ENCODE data around the gene EXOC7.
A peak's percentile ranks its signal among the peaks of the same experiment; 100 is the strongest.

The EXOC7 gene

DNA sequence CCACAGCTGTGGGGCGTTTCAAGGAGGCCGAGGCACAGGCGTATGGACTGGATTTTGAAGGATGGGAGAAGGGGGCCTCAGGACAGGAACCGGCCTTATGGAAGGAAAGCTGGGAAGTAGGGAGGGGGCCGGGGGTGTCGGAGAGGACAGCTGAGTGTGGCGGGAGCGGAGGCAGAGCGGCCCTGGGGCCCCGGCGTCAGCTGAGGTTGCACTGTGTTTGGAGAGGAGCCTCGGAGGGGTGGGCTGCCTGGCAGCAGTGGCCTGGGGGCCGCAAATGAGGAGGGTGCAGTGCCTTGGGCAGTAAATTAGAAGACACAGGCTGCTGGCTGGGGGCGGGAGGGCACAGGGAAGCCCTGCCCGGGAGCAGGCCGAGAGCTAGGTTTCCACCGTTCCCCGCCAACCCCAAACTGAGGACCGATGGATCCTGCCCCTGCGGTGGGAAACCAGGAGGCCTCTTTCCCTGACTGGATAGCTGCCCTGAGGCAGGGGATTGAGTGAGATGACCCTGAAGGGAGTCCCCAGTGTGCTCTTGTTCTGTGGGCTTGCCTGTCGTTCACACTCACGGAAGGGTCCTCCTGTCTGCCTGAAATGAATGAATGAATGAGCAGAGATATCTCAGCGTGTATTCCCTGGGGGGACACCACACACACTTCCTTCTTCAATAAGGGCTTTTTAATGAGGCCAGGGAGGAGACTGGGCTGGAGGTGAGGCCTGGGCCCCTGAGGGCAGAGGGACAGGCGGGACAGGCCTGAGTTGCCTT, 19.0 kb upstream of the EXOC7 start:
- no peak for DNase-seq
- H3K4me3 ChIP-seq (ENCODE audit: low read depth in 1 of 2, low read length in 2 of 2), result no peak overlapping the region
- peaks cover 11% of the 10 kb centered on the region for H3K4me1 ChIP-seq (ENCODE audit: insufficient read depth, low read length)
- no peaks in the 10 kb centered on the region for H3K79me2 ChIP-seq (ENCODE audit: insufficient read depth, low read length)
- no peak for TF ChIP-seq EZH2 (IDR thresholded peaks at IDR 0.05; ENCODE audit: borderline replicate concordance, low read depth, low read length, severe bottlenecking)
- TF ChIP-seq, protein P1, sequence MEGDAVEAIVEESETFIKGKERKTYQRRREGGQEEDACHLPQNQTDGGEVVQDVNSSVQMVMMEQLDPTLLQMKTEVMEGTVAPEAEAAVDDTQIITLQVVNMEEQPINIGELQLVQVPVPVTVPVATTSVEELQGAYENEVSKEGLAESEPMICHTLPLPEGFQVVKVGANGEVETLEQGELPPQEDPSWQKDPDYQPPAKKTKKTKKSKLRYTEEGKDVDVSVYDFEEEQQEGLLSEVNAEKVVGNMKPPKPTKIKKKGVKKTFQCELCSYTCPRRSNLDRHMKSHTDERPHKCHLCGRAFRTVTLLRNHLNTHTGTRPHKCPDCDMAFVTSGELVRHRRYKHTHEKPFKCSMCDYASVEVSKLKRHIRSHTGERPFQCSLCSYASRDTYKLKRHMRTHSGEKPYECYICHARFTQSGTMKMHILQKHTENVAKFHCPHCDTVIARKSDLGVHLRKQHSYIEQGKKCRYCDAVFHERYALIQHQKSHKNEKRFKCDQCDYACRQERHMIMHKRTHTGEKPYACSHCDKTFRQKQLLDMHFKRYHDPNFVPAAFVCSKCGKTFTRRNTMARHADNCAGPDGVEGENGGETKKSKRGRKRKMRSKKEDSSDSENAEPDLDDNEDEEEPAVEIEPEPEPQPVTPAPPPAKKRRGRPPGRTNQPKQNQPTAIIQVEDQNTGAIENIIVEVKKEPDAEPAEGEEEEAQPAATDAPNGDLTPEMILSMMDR (IDR thresholded peaks at IDR 0.05; ENCODE audit: borderline replicate concordance, extremely low read depth, low read length, poor library complexity, severe bottlenecking), result no peak
- no peak overlapping the region for H3K4me2 ChIP-seq (ENCODE audit: insufficient read depth, low read length)
- H3K36me3 ChIP-seq (ENCODE audit: insufficient read depth, low read length), result no peaks in the 10 kb centered on the region
- 0 out of 2 replicates have a peak overlapping the region, but pooled peaks have one; percentile 35 for H3K9ac ChIP-seq (ENCODE audit: low read depth, low read length)
- no peaks in the 10 kb centered on the region for H3K27me3 ChIP-seq (ENCODE audit: insufficient read depth, low read length, poor library complexity)
- H2AFZ ChIP-seq (ENCODE audit: low read depth, low read length), result no peak overlapping the region
- H3K9me3 ChIP-seq (ENCODE audit: insufficient read depth, low read length, severe bottlenecking), result no peaks in the 10 kb centered on the region
- no peaks in the 10 kb centered on the region for H4K20me1 ChIP-seq (ENCODE audit: insufficient read depth, low read length)
- no peak for ATAC-seq (ENCODE audit: insufficient read depth, low read depth)
- no peak overlapping the region for H3K27ac ChIP-seq (ENCODE audit: low read length)

DNA sequence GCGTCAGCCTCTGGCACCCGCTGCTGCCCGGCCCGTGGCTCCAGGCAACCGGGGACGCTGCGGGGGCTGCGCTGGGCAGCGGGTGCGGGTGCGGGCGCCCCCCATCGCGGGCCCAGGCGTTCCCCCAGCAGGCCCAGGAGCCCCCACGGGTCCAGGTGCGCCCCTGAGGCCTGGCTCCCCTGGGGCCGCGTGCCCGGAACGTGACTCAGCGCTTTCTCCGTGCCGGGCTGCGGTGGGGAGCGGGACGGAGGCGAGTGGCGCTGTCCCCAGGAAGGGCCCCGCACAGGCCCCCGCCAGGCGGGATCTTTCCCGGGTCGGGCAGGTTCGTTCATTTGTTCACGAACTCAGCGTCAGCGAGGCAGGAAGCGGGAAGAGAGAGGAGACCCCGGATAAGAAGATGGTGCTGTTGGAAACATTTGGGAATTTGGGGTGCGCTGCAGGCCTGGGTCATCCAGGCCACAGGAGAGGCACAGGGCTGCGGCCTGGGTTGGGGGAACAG, 18.4 kb upstream of the EXOC7 start:
- Histone ChIP-seq H3K9ac (ENCODE audit: low read depth, low read length) (peak overlapping the region; percentile 35; the same call in 1 of the 2 replicates), H2AFZ (ENCODE audit: low read depth, low read length) (peak overlapping the region; percentile 62)
- no peak for ATAC-seq (ENCODE audit: insufficient read depth, low read depth)

DNA sequence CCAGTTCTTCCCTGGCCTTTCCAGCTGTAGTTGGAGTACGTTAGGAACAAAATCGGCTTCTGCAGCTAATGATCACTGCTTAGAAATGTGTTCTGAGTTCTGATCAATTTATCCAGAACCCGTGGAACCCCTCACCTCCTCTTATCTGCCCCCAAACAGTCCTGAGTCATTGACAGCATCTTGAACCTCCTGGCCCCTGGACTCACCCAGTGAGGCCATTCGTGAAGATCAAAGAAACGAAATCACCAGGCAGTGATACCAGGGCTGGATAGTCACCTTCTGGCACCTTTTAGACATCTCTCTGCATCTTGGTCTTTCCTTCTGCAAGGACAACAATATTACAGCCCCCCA, 17.0 kb upstream of the EXOC7 start:
- Histone ChIP-seq H3K79me2 (ENCODE audit: insufficient read depth, low read length) (no peaks in the 10 kb centered on the region), H3K4me2 (ENCODE audit: insufficient read depth, low read length) (no peak overlapping the region), H2AFZ (ENCODE audit: low read depth, low read length) (0 out of 2 replicates have a peak overlapping the region, but pooled peaks have one; percentile 62), H3K4me1 (ENCODE audit: insufficient read depth, low read length) (peaks cover 11% of the 10 kb centered on the region), H3K36me3 (ENCODE audit: insufficient read depth, low read length) (no peaks in the 10 kb centered on the region), H3K9me3 (ENCODE audit: insufficient read depth, low read length, severe bottlenecking) (no peaks in the 10 kb centered on the region), H3K9ac (ENCODE audit: low read depth, low read length) (no peak overlapping the region), H3K27me3 (ENCODE audit: insufficient read depth, low read length, poor library complexity) (no peaks in the 10 kb centered on the region), H3K27ac (ENCODE audit: low read length) (no peak overlapping the region), H4K20me1 (ENCODE audit: insufficient read depth, low read length) (no peaks in the 10 kb centered on the region), H3K4me3 (ENCODE audit: low read depth in 1 of 2, low read length in 2 of 2) (no peak overlapping the region)
- ATAC-seq (ENCODE audit: insufficient read depth, low read depth) (no peak), DNase-seq (no peak)
- TF ChIP-seq EZH2 (IDR thresholded peaks at IDR 0.05; ENCODE audit: borderline replicate concordance, low read depth, low read length, severe bottlenecking), result no peak
- TF ChIP-seq, protein P1 (IDR thresholded peaks at IDR 0.05; ENCODE audit: borderline replicate concordance, extremely low read depth, low read length, poor library complexity, severe bottlenecking), result no peak

More for the DNA sequence above, 18.4 kb upstream of the EXOC7 start:
- Histone ChIP-seq H3K27ac (ENCODE audit: low read length) (no peak overlapping the region), H4K20me1 (ENCODE audit: insufficient read depth, low read length) (no peaks in the 10 kb centered on the region), H3K79me2 (ENCODE audit: insufficient read depth, low read length) (no peaks in the 10 kb centered on the region), H3K4me1 (ENCODE audit: insufficient read depth, low read length) (peaks cover 11% of the 10 kb centered on the region), H3K4me3 (ENCODE audit: low read depth in 1 of 2, low read length in 2 of 2) (no peak overlapping the region), H3K36me3 (ENCODE audit: insufficient read depth, low read length) (no peaks in the 10 kb centered on the region), H3K9me3 (ENCODE audit: insufficient read depth, low read length, severe bottlenecking) (no peaks in the 10 kb centered on the region), H3K27me3 (ENCODE audit: insufficient read depth, low read length, poor library complexity) (no peaks in the 10 kb centered on the region), H3K4me2 (ENCODE audit: insufficient read depth, low read length) (peak overlapping the region; percentile 43; the same call in 1 of the 2 replicates)
- TF ChIP-seq EZH2 (IDR thresholded peaks at IDR 0.05; ENCODE audit: borderline replicate concordance, low read depth, low read length, severe bottlenecking), result no peak
- TF ChIP-seq, protein P1 (IDR thresholded peaks at IDR 0.05; ENCODE audit: borderline replicate concordance, extremely low read depth, low read length, poor library complexity, severe bottlenecking), result no peak
- DNase-seq, result no peak
